IPS DF 6.9 (cell line): ENCODE data around the gene SLC8A3.

Experiments
- DNase-seq: peaks from one replicate; pipeline ENCODE4 v3.0.0-alpha.2; 2013; ENCODE audit warnings: low read depth, low spot score
- H3K27ac ChIP-seq: one replicate; pipeline ENCODE4 v1.5.1; 2013; ENCODE audit warnings: low read length, control low read depth
- H3K27me3 ChIP-seq: 2 replicates; pipeline ENCODE4 v1.6.1; 2013; ENCODE audit warnings: mild to moderate bottlenecking, low read length; ENCODE audit not compliant: control insufficient read depth, insufficient read depth
- H3K36me3 ChIP-seq: 2 replicates; pipeline ENCODE4 v1.6.1; 2013; ENCODE audit warnings: low read length; ENCODE audit not compliant: control insufficient read depth, insufficient read depth
- H3K4me1 ChIP-seq: 2 replicates; pipeline ENCODE4 v1.6.1; 2013; ENCODE audit warnings: low read length; ENCODE audit not compliant: control insufficient read depth, insufficient read depth
- H3K4me3 ChIP-seq: 2 replicates; pipeline ENCODE4 v1.5.1; 2013; ENCODE audit warnings: mild to moderate bottlenecking, low read length
- H3K9me3 ChIP-seq: 2 replicates; pipeline ENCODE4 v1.6.1; 2013; ENCODE audit warnings: low read length, inconsistent platforms; ENCODE audit not compliant: control insufficient read depth, insufficient read depth
- WGBS: extraction: QIAGEN DNeasy Blood & Tissue Kit; methylation state at CpG from one replicate; pipeline ENCODE4 v1.1.7; 2013; ENCODE audit warnings: mixed read lengths, missing lambda C conversion rate; ENCODE audit not compliant: insufficient read length, insufficient coverage; 5-methylcytosine and 5-hydroxymethylcytosine counted together

SLC8A3 gene

DNA sequence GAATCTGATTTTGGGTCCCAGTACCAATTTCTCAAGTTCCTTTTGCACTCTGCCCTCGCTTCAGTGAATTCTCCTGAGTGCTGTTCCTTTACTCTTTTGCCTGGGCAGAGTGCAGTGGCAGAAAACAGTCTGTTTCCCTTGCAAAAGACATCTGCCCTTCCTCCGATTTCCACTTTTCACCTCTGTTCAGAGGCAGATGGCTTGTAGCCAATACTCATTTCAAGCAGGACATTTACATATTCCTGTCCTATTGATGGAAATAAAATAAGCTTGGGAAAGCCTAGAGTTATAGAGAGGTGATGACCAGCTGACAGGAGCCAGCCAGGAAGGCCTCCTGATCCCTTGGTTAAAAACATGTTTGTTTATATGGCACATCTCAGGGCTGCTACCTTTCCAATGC lies 111.0 kb downstream of the SLC8A3 start:
- Histone ChIP-seq H3K27me3 (no peaks in the 10 kb centered on the region), H3K36me3 (no peaks in the 10 kb centered on the region), H3K9me3 (no peaks in the 10 kb centered on the region), H3K4me1 (no peaks in the 10 kb centered on the region), H3K27ac (no peak overlapping the region), H3K4me3 (no peak overlapping the region)
- no peak for DNase-seq
- WGBS, result no CpG with 5 or more reads among the region's 2 CpGs

DNA sequence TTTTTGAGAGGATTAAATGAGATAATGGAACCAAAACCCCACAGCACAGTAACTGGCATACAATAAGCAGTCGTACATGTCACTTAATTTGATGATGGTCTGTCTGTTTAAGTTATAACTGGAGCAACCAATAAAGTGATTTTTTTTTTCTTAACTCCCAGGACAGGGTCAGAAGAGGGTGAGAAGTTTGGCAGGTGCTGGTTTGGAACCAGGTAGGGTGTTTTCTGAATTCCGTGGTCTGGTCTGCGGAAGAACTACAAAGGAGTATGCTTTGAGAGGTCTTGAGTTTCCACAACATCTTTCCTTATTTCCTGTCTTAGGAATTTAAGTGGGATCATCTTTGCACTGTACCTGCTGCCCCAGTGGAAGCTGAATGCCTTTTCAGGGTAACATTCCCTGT lies 111.7 kb downstream of the SLC8A3 start:
- DNase-seq, result no peak
- no peaks in the 10 kb centered on the region for H3K9me3 ChIP-seq
- H3K36me3 ChIP-seq, result no peaks in the 10 kb centered on the region
- H3K4me3 ChIP-seq, result no peak overlapping the region
- WGBS, result no CpG with 5 or more reads among the region's 3 CpGs
- H3K27ac ChIP-seq, result no peak overlapping the region
- H3K4me1 ChIP-seq, result no peaks in the 10 kb centered on the region
- H3K27me3 ChIP-seq, result no peaks in the 10 kb centered on the region

- Histone ChIP-seq H3K36me3 (no peaks in the 10 kb centered on the region), H3K9me3 (no peaks in the 10 kb centered on the region; the same call in 1 of the 2 replicates), H3K27me3 (no peaks in the 10 kb centered on the region), H3K4me1 (no peaks in the 10 kb centered on the region), H3K27ac (no peak overlapping the region), H3K4me3 (no peak overlapping the region)
- DNase-seq, result peak; percentile 58
- WGBS, result no CpG with 5 or more reads among the region's 3 CpGs
Measured at GRCh38 chr14:70073924-70074566, 114.7 kb downstream of the SLC8A3 start.

- no peaks in the 10 kb centered on the region for H3K27me3 ChIP-seq
- no peaks in the 10 kb centered on the region; the same call in 1 of the 2 replicates for H3K9me3 ChIP-seq
- no peaks in the 10 kb centered on the region for H3K4me1 ChIP-seq
- no peak for DNase-seq
- WGBS, result no CpG with 5 or more reads among the region's 5 CpGs
- no peak overlapping the region for H3K4me3 ChIP-seq
- H3K36me3 ChIP-seq, result no peaks in the 10 kb centered on the region
- H3K27ac ChIP-seq, result no peak overlapping the region
Measured at GRCh38 chr14:70069186-70069585, 119.6 kb downstream of the SLC8A3 start.

- Histone ChIP-seq H3K27me3 (no peaks in the 10 kb centered on the region), H3K27ac (no peak overlapping the region), H3K36me3 (no peaks in the 10 kb centered on the region), H3K9me3 (no peaks in the 10 kb centered on the region; the same call in 1 of the 2 replicates), H3K4me3 (no peak overlapping the region), H3K4me1 (no peaks in the 10 kb centered on the region)
- no peak for DNase-seq
- no CpG with 5 or more reads among the region's 5 CpGs for WGBS
Measured at GRCh38 chr14:70067810-70068209, 120.9 kb downstream of the SLC8A3 start.

- Histone ChIP-seq H3K27ac (no peak overlapping the region), H3K9me3 (no peaks in the 10 kb centered on the region), H3K36me3 (no peaks in the 10 kb centered on the region), H3K27me3 (no peaks in the 10 kb centered on the region), H3K4me3 (no peak overlapping the region), H3K4me1 (no peaks in the 10 kb centered on the region)
- WGBS, result no CpG with 5 or more reads among the region's 11 CpGs
- DNase-seq, result no peak
Measured at GRCh38 chr14:70064136-70064865, 124.5 kb downstream of the SLC8A3 start.

DNA sequence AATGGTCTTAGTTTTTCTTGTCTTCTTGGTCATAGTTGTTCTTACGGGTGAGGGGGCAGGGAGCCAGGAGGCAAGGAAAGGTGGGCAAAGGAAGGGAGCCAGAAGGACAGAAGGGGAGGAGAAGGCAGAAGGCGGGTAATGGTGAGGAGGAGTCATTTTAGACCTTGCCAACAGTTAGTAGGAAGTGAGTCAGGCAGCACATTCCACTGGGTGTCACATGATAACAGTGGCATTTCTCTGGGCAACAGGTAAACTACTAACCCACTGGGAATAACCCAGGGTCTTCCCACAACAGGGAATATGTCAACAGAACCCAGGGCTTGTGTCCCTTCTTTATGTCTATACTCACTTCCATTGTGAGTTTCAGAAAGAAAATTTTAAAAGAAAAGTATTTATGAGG lies 127.6 kb downstream of the SLC8A3 start:
- Histone ChIP-seq H3K9me3 (no peaks in the 10 kb centered on the region), H3K27me3 (no peaks in the 10 kb centered on the region), H3K27ac (no peak overlapping the region), H3K4me1 (no peaks in the 10 kb centered on the region), H3K4me3 (no peak overlapping the region), H3K36me3 (no peaks in the 10 kb centered on the region)
- DNase-seq, result no peak
- WGBS, result no CpG with 5 or more reads among the region's 2 CpGs

GRCh38 chr14:70059545-70059944 lies 129.2 kb downstream of the SLC8A3 start:
- H3K27ac ChIP-seq, result no peak overlapping the region
- no peak for DNase-seq
- H3K27me3 ChIP-seq, result no peaks in the 10 kb centered on the region
- H3K9me3 ChIP-seq, result no peaks in the 10 kb centered on the region
- H3K4me3 ChIP-seq, result no peak overlapping the region
- H3K36me3 ChIP-seq, result no peaks in the 10 kb centered on the region
- no CpG with 5 or more reads among the region's 2 CpGs for WGBS
- no peaks in the 10 kb centered on the region for H3K4me1 ChIP-seq

GRCh38 chr14:70057519-70058136 lies 131.1 kb downstream of the SLC8A3 start:
- WGBS, result no CpG with 5 or more reads among the region's 5 CpGs
- Histone ChIP-seq H3K9me3 (no peaks in the 10 kb centered on the region), H3K27me3 (no peaks in the 10 kb centered on the region), H3K36me3 (no peaks in the 10 kb centered on the region), H3K4me3 (no peak overlapping the region), H3K4me1 (no peaks in the 10 kb centered on the region), H3K27ac (no peak overlapping the region)
- DNase-seq, result no peak

- Histone ChIP-seq H3K36me3 (no peaks in the 10 kb centered on the region), H3K9me3 (no peaks in the 10 kb centered on the region), H3K4me1 (no peaks in the 10 kb centered on the region), H3K27me3 (no peaks in the 10 kb centered on the region), H3K27ac (no peak overlapping the region), H3K4me3 (no peak overlapping the region)
- DNase-seq, result peak; percentile 39
- no CpG with 5 or more reads among the region's 3 CpGs for WGBS
Measured at GRCh38 chr14:70052990-70053389, 135.8 kb downstream of the SLC8A3 start.
